ENCODE data around the gene NACC1. TPM values are rescaled to one million over a fixed set of nuclear protein-coding genes. Genes with fewer than 3 reads are reported as not detected.

Gene NACC1
- total and polyA plus RNA-seq, 9 donors, result 3.2 to 31.4 (median 17.5) TPM

GRCh38 chr19:13092158-13092543 is 25.9 kb upstream of the NACC1 start:
- Histone ChIP-seq H3K4me3 (no peak overlapping the region), H3K4me1 (ENCODE audit: insufficient read depth) (peaks cover 29% of the 10 kb centered on the region), H3K27ac (peak overlapping the region; percentile 37 to 87), H3K36me3 (no peaks in the 10 kb centered on the region), H3K9me3 (no peaks in the 10 kb centered on the region), H3K27me3 (no peaks in the 10 kb centered on the region)
- intact Hi-C loops (cut with DNase I), result loop anchor here in 2 of 4 donors (2.0 kb wide), 2 partner anchors 107 to 113 kb away; no protein-coding TSS in a partner anchor
- TF ChIP-seq, protein P1, sequence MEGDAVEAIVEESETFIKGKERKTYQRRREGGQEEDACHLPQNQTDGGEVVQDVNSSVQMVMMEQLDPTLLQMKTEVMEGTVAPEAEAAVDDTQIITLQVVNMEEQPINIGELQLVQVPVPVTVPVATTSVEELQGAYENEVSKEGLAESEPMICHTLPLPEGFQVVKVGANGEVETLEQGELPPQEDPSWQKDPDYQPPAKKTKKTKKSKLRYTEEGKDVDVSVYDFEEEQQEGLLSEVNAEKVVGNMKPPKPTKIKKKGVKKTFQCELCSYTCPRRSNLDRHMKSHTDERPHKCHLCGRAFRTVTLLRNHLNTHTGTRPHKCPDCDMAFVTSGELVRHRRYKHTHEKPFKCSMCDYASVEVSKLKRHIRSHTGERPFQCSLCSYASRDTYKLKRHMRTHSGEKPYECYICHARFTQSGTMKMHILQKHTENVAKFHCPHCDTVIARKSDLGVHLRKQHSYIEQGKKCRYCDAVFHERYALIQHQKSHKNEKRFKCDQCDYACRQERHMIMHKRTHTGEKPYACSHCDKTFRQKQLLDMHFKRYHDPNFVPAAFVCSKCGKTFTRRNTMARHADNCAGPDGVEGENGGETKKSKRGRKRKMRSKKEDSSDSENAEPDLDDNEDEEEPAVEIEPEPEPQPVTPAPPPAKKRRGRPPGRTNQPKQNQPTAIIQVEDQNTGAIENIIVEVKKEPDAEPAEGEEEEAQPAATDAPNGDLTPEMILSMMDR (IDR thresholded peaks at IDR 0.05), result no peak
- TF ChIP-seq POLR2A (IDR thresholded peaks at IDR 0.05) (no peak), EP300 (IDR thresholded peaks at IDR 0.05) (no peak)
- WGBS, 3 donors, result 45 to 49% (median 48%) methylated on average over 2 of the region's 2 CpGs
- peak in 2 of 5 donors; percentile 39 to 49 for DNase-seq

DNA sequence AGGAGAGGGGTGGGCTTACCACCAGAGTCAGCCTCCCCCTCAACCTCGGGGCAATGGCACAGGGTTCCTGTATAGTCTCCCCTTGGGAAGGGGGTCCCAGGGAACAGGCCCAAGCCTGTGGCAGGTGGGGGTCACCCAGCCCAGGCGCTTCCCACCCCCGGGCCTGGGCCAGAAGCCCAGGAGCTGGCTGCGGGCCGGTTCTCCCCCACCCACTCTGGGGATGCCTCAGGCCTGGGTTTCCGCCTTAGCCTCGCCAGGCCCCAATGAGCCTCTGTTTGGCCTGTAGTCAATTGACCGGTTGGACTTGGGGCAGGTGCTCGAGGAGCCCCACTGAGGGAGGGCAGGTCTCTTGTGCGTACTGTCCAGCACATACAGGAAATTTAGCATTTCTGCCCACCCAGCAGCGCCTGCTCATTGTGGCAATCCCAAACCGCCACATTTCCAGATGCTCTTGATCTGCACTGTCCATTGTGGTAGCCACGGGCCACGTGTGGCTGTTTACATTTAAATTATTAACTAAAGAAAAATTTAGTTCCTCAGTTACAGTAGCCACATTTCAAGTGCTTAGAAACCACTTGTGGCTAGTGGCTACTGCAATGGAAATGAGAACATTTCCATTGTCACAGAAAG is 25.3 kb upstream of the NACC1 start:
- Histone ChIP-seq H3K27ac (peak overlapping the region; percentile 37 to 87), H3K4me3 (no peak overlapping the region), H3K4me1 (ENCODE audit: insufficient read depth) (peaks cover 29% of the 10 kb centered on the region), H3K9me3 (no peaks in the 10 kb centered on the region), H3K27me3 (no peaks in the 10 kb centered on the region), H3K36me3 (no peaks in the 10 kb centered on the region)
- intact Hi-C loops (cut with DNase I), result loop anchor here in 2 of 4 donors (2.0 kb wide), 2 partner anchors 108 to 114 kb away; no protein-coding TSS in a partner anchor
- TF ChIP-seq, protein P1 (IDR thresholded peaks at IDR 0.05), result no peak
- TF ChIP-seq EP300 (IDR thresholded peaks at IDR 0.05), result no peak
- no peak for TF ChIP-seq POLR2A (IDR thresholded peaks at IDR 0.05)
- 36 to 44% (median 36%) methylated on average over 11 to 14 of the region's 14 CpGs for WGBS, 3 donors
- peak in 3 of 5 donors; percentile 61 to 66 (median 64) for DNase-seq

DNA sequence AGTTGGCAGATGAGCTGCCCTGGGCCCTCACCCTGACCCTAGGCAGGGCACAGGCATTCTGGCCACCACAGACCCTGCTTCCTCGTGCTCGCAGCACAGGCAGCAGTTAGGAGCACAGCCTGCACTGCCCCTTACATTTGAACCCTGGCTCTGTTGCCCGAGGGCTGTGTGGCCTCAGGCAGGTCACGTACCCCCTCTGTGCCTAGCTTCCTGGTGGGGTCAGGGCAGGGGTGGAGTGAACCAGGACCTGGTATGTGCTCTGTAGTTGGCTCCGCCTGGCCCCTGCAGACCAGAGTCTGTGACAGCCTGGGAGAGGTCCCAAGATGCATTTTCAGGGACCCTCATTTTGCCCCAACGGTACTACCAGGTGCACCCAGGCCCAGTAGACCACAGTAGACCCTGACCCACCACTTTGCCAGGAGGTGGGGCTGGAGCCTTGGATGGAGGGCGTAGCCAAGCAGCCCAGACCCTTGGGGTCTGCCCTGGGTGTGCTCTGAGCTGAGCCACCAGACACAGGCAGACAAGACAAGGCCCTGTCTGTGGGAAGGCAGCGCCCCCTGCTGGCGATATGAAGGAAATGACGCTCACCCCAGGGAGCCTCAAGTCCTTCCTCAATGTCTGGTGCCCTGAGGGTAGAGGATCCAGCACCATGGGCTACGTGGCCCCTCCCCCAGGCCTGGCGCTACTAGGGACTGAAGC is 24.5 kb upstream of the NACC1 start:
- no peaks in the 10 kb centered on the region for H3K36me3 ChIP-seq
- no peak overlapping the region for H3K4me3 ChIP-seq
- H3K9me3 ChIP-seq, result no peaks in the 10 kb centered on the region
- TF ChIP-seq, protein P1 (IDR thresholded peaks at IDR 0.05), result peak; percentile 94 to 97 (median 97)
- TF ChIP-seq POLR2A (IDR thresholded peaks at IDR 0.05) (peak; percentile 19), EP300 (IDR thresholded peaks at IDR 0.05) (no peak)
- DNase-seq, result peak; percentile 72 to 89 (median 85)
- no peaks in the 10 kb centered on the region for H3K27me3 ChIP-seq
- peak overlapping the region in 1 of 2 donors; percentile 87 for H3K27ac ChIP-seq
- peaks cover 29% of the 10 kb centered on the region for H3K4me1 ChIP-seq (ENCODE audit: insufficient read depth)
- WGBS, 3 donors, result 44 to 47% (median 44%) methylated on average over 11 to 12 of the region's 12 CpGs
- intact Hi-C loops (cut with DNase I), result loop anchor here (2.0 kb wide), 3 partner anchors 109 to 117 kb away; no protein-coding TSS in a partner anchor

GRCh38 chr19:13094106-13094504 is 24.0 kb upstream of the NACC1 start:
- no peak overlapping the region for H3K4me3 ChIP-seq
- peak in 2 of 5 donors; percentile 63 to 65 for DNase-seq
- intact Hi-C loops (cut with DNase I), result loop anchor here in 2 of 4 donors (2.0 kb wide), 2 partner anchors 109 to 117 kb away; no protein-coding TSS in a partner anchor
- H3K4me1 ChIP-seq (ENCODE audit: insufficient read depth), result peaks cover 31% of the 10 kb centered on the region
- H3K27me3 ChIP-seq, result no peaks in the 10 kb centered on the region
- H3K27ac ChIP-seq, result peak overlapping the region in 1 of 2 donors; percentile 87
- no peaks in the 10 kb centered on the region for H3K36me3 ChIP-seq
- TF ChIP-seq, protein P1 (IDR thresholded peaks at IDR 0.05), result peak in 1 of 3 donors; percentile 17
- no peak for TF ChIP-seq POLR2A (IDR thresholded peaks at IDR 0.05)
- WGBS, 3 donors, result 52 to 66% (median 59%) methylated on average over 5 of the region's 5 CpGs
- no peaks in the 10 kb centered on the region for H3K9me3 ChIP-seq

Data from ovary (tissue), 9 donors.